HepG2 (cell line): ENCODE results near the gene HCK. TPM values are rescaled to one million over a fixed set of nuclear protein-coding genes. Genes with fewer than 3 reads are reported as not detected.

Experiments used
- ARNT ChIP-seq: fragments of 450-650 bp; IDR thresholded peaks from 2 replicates; pipeline ENCODE4 v1.6.1; 2017
- PAWR ChIP-seq: sonication (generic); formaldehyde crosslinking; IDR thresholded peaks from 2 replicates; pipeline ENCODE4 v1.4.0; 2020; ENCODE audit warnings: missing genetic modification reagents, mild to moderate bottlenecking, borderline replicate concordance
- POGZ ChIP-seq: sonication (generic); formaldehyde crosslinking; IDR thresholded peaks from 2 replicates; pipeline ENCODE4 v1.4.0; 2020; ENCODE audit warnings: mild to moderate bottlenecking, missing genetic modification reagents
- RCOR2 ChIP-seq: IDR thresholded peaks from 2 replicates; pipeline ENCODE4 v1.6.1; 2016; ENCODE audit warnings: missing biosample characterization, missing genetic modification reagents
- SETDB1 ChIP-seq: sonication (generic); formaldehyde crosslinking; IDR thresholded peaks from 2 replicates; pipeline ENCODE4 v1.5.1; 2020; ENCODE audit warnings: missing genetic modification reagents, mild to moderate bottlenecking, borderline replicate concordance
- XRCC5 ChIP-seq: fragments of 200-400 bp; formaldehyde crosslinking; optimal IDR thresholded peaks from 2 replicates; pipeline ENCODE3; 2017; ENCODE audit warnings: mild to moderate bottlenecking, low read length
- ZBTB8A ChIP-seq: sonication (generic); formaldehyde crosslinking; IDR thresholded peaks from 2 replicates; pipeline ENCODE4 v1.4.0; 2020; ENCODE audit warnings: mild to moderate bottlenecking, low read depth, missing genetic modification reagents, borderline replicate concordance
- ZNF780A ChIP-seq: sonication (generic); formaldehyde crosslinking; IDR thresholded peaks from 2 replicates; pipeline ENCODE4 v1.8.0; 2022; ENCODE audit warnings: mild to moderate bottlenecking, missing genetic modification reagents, moderate library complexity
- polyA plus RNA-seq, 8 experiments: library from polyadenylated mRNA; depleted of rRNA in 3 of 8; stranded (reverse) in 7 of 8; unstranded in 1 of 8; fragments of >200 nt; fragmentation: Illumina TruSeq in 4 of 8; extraction: Trizol in 4 of 8; gene quantifications; 2 replicates each; pipeline versions ENCODE4 v1.2.1 to v1.2.3, GENCODE V29; 2011 to 2016; ENCODE audit warnings: low read depth in 4 of 8, missing spikeins in 1 of 8, mixed read lengths in 1 of 8; ENCODE audit not compliant: insufficient read depth in 1 of 8
- total RNA-seq, 5 experiments: library from RNA; depleted of rRNA; stranded (reverse); fragments of >200 nt; fragmentation: Illumina TruSeq; extraction: Trizol; gene quantifications; 2 replicates each; pipeline ENCODE4 v1.2.3, GENCODE V29; 2016; ENCODE audit warnings: low read depth in 1 of 5
- TF ChIP-seq, protein P1 (sequence below): sonication (generic); formaldehyde crosslinking; IDR thresholded peaks from 2 replicates; pipeline ENCODE4 v1.4.0; 2020; ENCODE audit warnings: missing genetic modification reagents; ENCODE audit errors: not compliant biosample characterization
- TF ChIP-seq, protein P2 (sequence below): sonication (generic); formaldehyde crosslinking; IDR thresholded peaks from 2 replicates; pipeline ENCODE4 v1.4.0; 2020; ENCODE audit warnings: missing genetic modification reagents, borderline replicate concordance
- TF ChIP-seq, protein P3 (sequence below): sonication (generic); formaldehyde crosslinking; IDR thresholded peaks from 2 replicates; pipeline ENCODE4 v1.4.0; 2020; ENCODE audit warnings: missing genetic modification reagents, borderline replicate concordance

Gene HCK
- total and polyA plus RNA-seq, 2 of the 13 experiments (the other 11 are each of a cell fraction or from before 2014, with no cell fraction given): 0.04 TPM; not detected in 1

DNA sequence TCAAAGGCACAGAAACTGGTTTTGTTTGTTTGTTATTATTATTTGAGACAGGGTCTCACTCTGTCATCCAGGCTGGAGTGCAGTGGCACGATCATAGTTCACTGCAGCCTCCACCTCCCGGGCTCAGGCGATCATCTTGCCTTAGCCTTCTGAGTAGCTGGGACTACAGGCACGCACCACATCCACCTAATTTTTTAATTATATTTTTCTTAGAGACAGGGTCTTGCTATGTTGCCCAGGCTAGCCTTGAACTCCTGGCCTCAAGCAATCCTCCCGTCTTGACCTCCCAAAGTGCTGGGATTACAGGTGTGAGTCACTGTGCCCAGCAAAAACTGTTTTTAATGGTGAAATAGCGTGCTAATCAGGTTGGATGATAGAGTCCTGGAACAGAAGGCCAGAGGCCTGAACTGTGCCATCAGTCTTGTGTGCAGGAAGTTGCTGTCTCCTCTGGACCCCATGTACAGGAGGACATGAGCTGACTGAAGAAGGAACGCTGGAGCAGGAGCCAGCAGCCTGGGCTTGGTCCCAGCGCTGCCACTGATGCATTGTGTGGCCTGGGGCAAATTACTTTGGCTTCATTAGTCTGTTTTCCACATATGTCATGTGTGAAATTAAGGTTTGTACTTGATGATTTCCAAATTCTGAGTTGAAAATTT lies 62.4 kb downstream of the HCK start (continued):
- TF ChIP-seq, protein P1, sequence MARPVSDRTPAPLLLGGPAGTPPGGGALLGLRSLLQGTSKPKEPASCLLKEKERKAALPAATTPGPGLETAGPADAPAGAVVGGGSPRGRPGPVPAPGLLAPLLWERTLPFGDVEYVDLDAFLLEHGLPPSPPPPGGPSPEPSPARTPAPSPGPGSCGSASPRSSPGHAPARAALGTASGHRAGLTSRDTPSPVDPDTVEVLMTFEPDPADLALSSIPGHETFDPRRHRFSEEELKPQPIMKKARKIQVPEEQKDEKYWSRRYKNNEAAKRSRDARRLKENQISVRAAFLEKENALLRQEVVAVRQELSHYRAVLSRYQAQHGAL: no peak
- TF ChIP-seq, protein P2, sequence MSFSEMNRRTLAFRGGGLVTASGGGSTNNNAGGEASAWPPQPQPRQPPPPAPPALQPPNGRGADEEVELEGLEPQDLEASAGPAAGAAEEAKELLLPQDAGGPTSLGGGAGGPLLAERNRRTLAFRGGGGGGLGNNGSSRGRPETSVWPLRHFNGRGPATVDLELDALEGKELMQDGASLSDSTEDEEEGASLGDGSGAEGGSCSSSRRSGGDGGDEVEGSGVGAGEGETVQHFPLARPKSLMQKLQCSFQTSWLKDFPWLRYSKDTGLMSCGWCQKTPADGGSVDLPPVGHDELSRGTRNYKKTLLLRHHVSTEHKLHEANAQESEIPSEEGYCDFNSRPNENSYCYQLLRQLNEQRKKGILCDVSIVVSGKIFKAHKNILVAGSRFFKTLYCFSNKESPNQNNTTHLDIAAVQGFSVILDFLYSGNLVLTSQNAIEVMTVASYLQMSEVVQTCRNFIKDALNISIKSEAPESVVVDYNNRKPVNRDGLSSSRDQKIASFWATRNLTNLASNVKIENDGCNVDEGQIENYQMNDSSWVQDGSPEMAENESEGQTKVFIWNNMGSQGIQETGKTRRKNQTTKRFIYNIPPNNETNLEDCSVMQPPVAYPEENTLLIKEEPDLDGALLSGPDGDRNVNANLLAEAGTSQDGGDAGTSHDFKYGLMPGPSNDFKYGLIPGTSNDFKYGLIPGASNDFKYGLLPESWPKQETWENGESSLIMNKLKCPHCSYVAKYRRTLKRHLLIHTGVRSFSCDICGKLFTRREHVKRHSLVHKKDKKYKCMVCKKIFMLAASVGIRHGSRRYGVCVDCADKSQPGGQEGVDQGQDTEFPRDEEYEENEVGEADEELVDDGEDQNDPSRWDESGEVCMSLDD (CRISPR knock-in tag): no peak
- TF ChIP-seq ZNF780A (CRISPR knock-in tag) (no peak), XRCC5 (no peak), SETDB1 (no peak), RCOR2 (CRISPR knock-in tag) (no peak), ARNT (no peak), ZBTB8A (no peak), POGZ (CRISPR knock-in tag) (no peak), PAWR (CRISPR knock-in tag) (no peak)
- TF ChIP-seq, protein P3, sequence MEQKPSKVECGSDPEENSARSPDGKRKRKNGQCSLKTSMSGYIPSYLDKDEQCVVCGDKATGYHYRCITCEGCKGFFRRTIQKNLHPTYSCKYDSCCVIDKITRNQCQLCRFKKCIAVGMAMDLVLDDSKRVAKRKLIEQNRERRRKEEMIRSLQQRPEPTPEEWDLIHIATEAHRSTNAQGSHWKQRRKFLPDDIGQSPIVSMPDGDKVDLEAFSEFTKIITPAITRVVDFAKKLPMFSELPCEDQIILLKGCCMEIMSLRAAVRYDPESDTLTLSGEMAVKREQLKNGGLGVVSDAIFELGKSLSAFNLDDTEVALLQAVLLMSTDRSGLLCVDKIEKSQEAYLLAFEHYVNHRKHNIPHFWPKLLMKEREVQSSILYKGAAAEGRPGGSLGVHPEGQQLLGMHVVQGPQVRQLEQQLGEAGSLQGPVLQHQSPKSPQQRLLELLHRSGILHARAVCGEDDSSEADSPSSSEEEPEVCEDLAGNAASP (CRISPR knock-in tag): no peak
